Measurements from ENCODE around the gene TIGD4. TPM values are rescaled to one million over a fixed set of nuclear protein-coding genes. Genes with fewer than 3 reads are reported as not detected.
A peak's percentile ranks its signal among the peaks of the same experiment; 100 is the strongest.

Gene TIGD4
- polyA plus RNA-seq, 1 donor = 3.0 TPM

GRCh38 chr4:152763796-152764195 lies 15.7 kb downstream of the TIGD4 start:
- Histone ChIP-seq H3K27me3 (ENCODE audit: control insufficient read depth, insufficient read depth, low read length) (no peaks in the 10 kb centered on the region), H3K4me3 (ENCODE audit: low read length) (no peak overlapping the region), H3K36me3 (ENCODE audit: control insufficient read depth, insufficient read depth, low read length) (no peaks in the 10 kb centered on the region), H3K9me3 (ENCODE audit: control insufficient read depth, low read depth, low read length) (peaks cover 10% of the 10 kb centered on the region), H3K4me1 (ENCODE audit: control insufficient read depth, insufficient read depth, low read length) (no peaks in the 10 kb centered on the region), H3K27ac (ENCODE audit: low read length) (no peak overlapping the region)
- no peak for DNase-seq
- 100% methylated on average over 1 of the region's 1 CpG for WGBS (ENCODE audit: insufficient coverage, low lambda C conversion rate)

- H3K4me3 ChIP-seq (ENCODE audit: low read length) = no peak overlapping the region
- no peaks in the 10 kb centered on the region for H3K27me3 ChIP-seq (ENCODE audit: control insufficient read depth, insufficient read depth, low read length)
- H3K4me1 ChIP-seq (ENCODE audit: control insufficient read depth, insufficient read depth, low read length) = no peaks in the 10 kb centered on the region
- peaks cover 4% of the 10 kb centered on the region for H3K9me3 ChIP-seq (ENCODE audit: control insufficient read depth, low read depth, low read length)
- no peaks in the 10 kb centered on the region for H3K36me3 ChIP-seq (ENCODE audit: control insufficient read depth, insufficient read depth, low read length)
- no peak for DNase-seq
- no peak overlapping the region for H3K27ac ChIP-seq (ENCODE audit: low read length)
- no CpG with 5 or more reads among the region's 9 CpGs for WGBS (ENCODE audit: insufficient coverage, low lambda C conversion rate)
Observed at GRCh38 chr4:152748619-152749018, 30.9 kb downstream of the TIGD4 start.

GRCh38 chr4:152747444-152747843 lies 32.1 kb downstream of the TIGD4 start:
- Histone ChIP-seq H3K4me3 (ENCODE audit: low read length) (no peak overlapping the region), H3K36me3 (ENCODE audit: control insufficient read depth, insufficient read depth, low read length) (no peaks in the 10 kb centered on the region), H3K27me3 (ENCODE audit: control insufficient read depth, insufficient read depth, low read length) (no peaks in the 10 kb centered on the region), H3K9me3 (ENCODE audit: control insufficient read depth, low read depth, low read length) (peaks cover 4% of the 10 kb centered on the region), H3K4me1 (ENCODE audit: control insufficient read depth, insufficient read depth, low read length) (no peaks in the 10 kb centered on the region), H3K27ac (ENCODE audit: low read length) (no peak overlapping the region)
- WGBS (ENCODE audit: insufficient coverage, low lambda C conversion rate) = 69% methylated on average over 2 of the region's 2 CpGs
- no peak for DNase-seq

GRCh38 chr4:152738827-152739226 lies 40.7 kb downstream of the TIGD4 start:
- no peaks in the 10 kb centered on the region for H3K9me3 ChIP-seq (ENCODE audit: control insufficient read depth, low read depth, low read length)
- H3K27ac ChIP-seq (ENCODE audit: low read length) = peak overlapping the region; percentile 14
- H3K4me3 ChIP-seq (ENCODE audit: low read length) = no peak overlapping the region
- WGBS (ENCODE audit: insufficient coverage, low lambda C conversion rate) = 19% methylated on average over 3 of the region's 3 CpGs
- peak; percentile 33 to 77 for DNase-seq
- no peaks in the 10 kb centered on the region for H3K27me3 ChIP-seq (ENCODE audit: control insufficient read depth, insufficient read depth, low read length)
- H3K36me3 ChIP-seq (ENCODE audit: control insufficient read depth, insufficient read depth, low read length) = no peaks in the 10 kb centered on the region
- peaks cover 7% of the 10 kb centered on the region for H3K4me1 ChIP-seq (ENCODE audit: control insufficient read depth, insufficient read depth, low read length)

GRCh38 chr4:152735906-152736305 lies 43.6 kb downstream of the TIGD4 start:
- DNase-seq = no peak
- H3K4me1 ChIP-seq (ENCODE audit: control insufficient read depth, insufficient read depth, low read length) = peaks cover 7% of the 10 kb centered on the region
- H3K27me3 ChIP-seq (ENCODE audit: control insufficient read depth, insufficient read depth, low read length) = no peaks in the 10 kb centered on the region
- H3K36me3 ChIP-seq (ENCODE audit: control insufficient read depth, insufficient read depth, low read length) = no peaks in the 10 kb centered on the region
- H3K9me3 ChIP-seq (ENCODE audit: control insufficient read depth, low read depth, low read length) = no peaks in the 10 kb centered on the region
- H3K4me3 ChIP-seq (ENCODE audit: low read length) = no peak overlapping the region
- WGBS (ENCODE audit: insufficient coverage, low lambda C conversion rate) = no CpG with 5 or more reads among the region's 3 CpGs
- no peak overlapping the region for H3K27ac ChIP-seq (ENCODE audit: low read length)

- Histone ChIP-seq H3K4me1 (ENCODE audit: control insufficient read depth, insufficient read depth, low read length) (peaks cover 7% of the 10 kb centered on the region), H3K27me3 (ENCODE audit: control insufficient read depth, insufficient read depth, low read length) (no peaks in the 10 kb centered on the region), H3K9me3 (ENCODE audit: control insufficient read depth, low read depth, low read length) (no peaks in the 10 kb centered on the region), H3K4me3 (ENCODE audit: low read length) (no peak overlapping the region), H3K27ac (ENCODE audit: low read length) (no peak overlapping the region), H3K36me3 (ENCODE audit: control insufficient read depth, insufficient read depth, low read length) (no peaks in the 10 kb centered on the region)
- DNase-seq = peak; percentile 9 to 41
- WGBS (ENCODE audit: insufficient coverage, low lambda C conversion rate) = 0% methylated on average over 1 of the region's 2 CpGs
Observed at GRCh38 chr4:152735396-152735859, 44.1 kb downstream of the TIGD4 start.

- Histone ChIP-seq H3K27me3 (ENCODE audit: control insufficient read depth, insufficient read depth, low read length) (no peaks in the 10 kb centered on the region), H3K36me3 (ENCODE audit: control insufficient read depth, insufficient read depth, low read length) (no peaks in the 10 kb centered on the region), H3K27ac (ENCODE audit: low read length) (no peak overlapping the region), H3K4me3 (ENCODE audit: low read length) (no peak overlapping the region), H3K9me3 (ENCODE audit: control insufficient read depth, low read depth, low read length) (no peaks in the 10 kb centered on the region), H3K4me1 (ENCODE audit: control insufficient read depth, insufficient read depth, low read length) (peaks cover 7% of the 10 kb centered on the region)
- no CpG with 5 or more reads among the region's 3 CpGs for WGBS (ENCODE audit: insufficient coverage, low lambda C conversion rate)
- no peak for DNase-seq
Observed at GRCh38 chr4:152734699-152735050, 44.9 kb downstream of the TIGD4 start.

- H3K36me3 ChIP-seq (ENCODE audit: control insufficient read depth, insufficient read depth, low read length) = no peaks in the 10 kb centered on the region
- H3K4me1 ChIP-seq (ENCODE audit: control insufficient read depth, insufficient read depth, low read length) = peaks cover 7% of the 10 kb centered on the region
- no peaks in the 10 kb centered on the region for H3K9me3 ChIP-seq (ENCODE audit: control insufficient read depth, low read depth, low read length)
- H3K27me3 ChIP-seq (ENCODE audit: control insufficient read depth, insufficient read depth, low read length) = no peaks in the 10 kb centered on the region
- DNase-seq = no peak
- no peak overlapping the region for H3K27ac ChIP-seq (ENCODE audit: low read length)
- H3K4me3 ChIP-seq (ENCODE audit: low read length) = no peak overlapping the region
- WGBS (ENCODE audit: insufficient coverage, low lambda C conversion rate) = 90% methylated on average over 2 of the region's 5 CpGs
Observed at GRCh38 chr4:152734015-152734698, 45.4 kb downstream of the TIGD4 start.

GRCh38 chr4:152731997-152732396 lies 47.5 kb downstream of the TIGD4 start:
- DNase-seq = no peak
- no peaks in the 10 kb centered on the region for H3K36me3 ChIP-seq (ENCODE audit: control insufficient read depth, insufficient read depth, low read length)
- H3K4me1 ChIP-seq (ENCODE audit: control insufficient read depth, insufficient read depth, low read length) = no peaks in the 10 kb centered on the region
- WGBS (ENCODE audit: insufficient coverage, low lambda C conversion rate) = 100% methylated on average over 2 of the region's 2 CpGs
- H3K27me3 ChIP-seq (ENCODE audit: control insufficient read depth, insufficient read depth, low read length) = no peaks in the 10 kb centered on the region
- H3K4me3 ChIP-seq (ENCODE audit: low read length) = no peak overlapping the region
- H3K9me3 ChIP-seq (ENCODE audit: control insufficient read depth, low read depth, low read length) = no peaks in the 10 kb centered on the region
- no peak overlapping the region for H3K27ac ChIP-seq (ENCODE audit: low read length)

GRCh38 chr4:152729466-152729865 lies 50.1 kb downstream of the TIGD4 start:
- Histone ChIP-seq H3K36me3 (ENCODE audit: control insufficient read depth, insufficient read depth, low read length) (no peaks in the 10 kb centered on the region), H3K4me1 (ENCODE audit: control insufficient read depth, insufficient read depth, low read length) (no peaks in the 10 kb centered on the region), H3K4me3 (ENCODE audit: low read length) (no peak overlapping the region), H3K27ac (ENCODE audit: low read length) (no peak overlapping the region), H3K9me3 (ENCODE audit: control insufficient read depth, low read depth, low read length) (no peaks in the 10 kb centered on the region), H3K27me3 (ENCODE audit: control insufficient read depth, insufficient read depth, low read length) (no peaks in the 10 kb centered on the region)
- no peak for DNase-seq
- 40% methylated on average over 2 of the region's 2 CpGs for WGBS (ENCODE audit: insufficient coverage, low lambda C conversion rate)

- DNase-seq = no peak
- Histone ChIP-seq H3K4me1 (ENCODE audit: control insufficient read depth, insufficient read depth, low read length) (no peaks in the 10 kb centered on the region), H3K27me3 (ENCODE audit: control insufficient read depth, insufficient read depth, low read length) (no peaks in the 10 kb centered on the region), H3K9me3 (ENCODE audit: control insufficient read depth, low read depth, low read length) (no peaks in the 10 kb centered on the region), H3K27ac (ENCODE audit: low read length) (no peak overlapping the region), H3K36me3 (ENCODE audit: control insufficient read depth, insufficient read depth, low read length) (no peaks in the 10 kb centered on the region), H3K4me3 (ENCODE audit: low read length) (no peak overlapping the region)
- 80% methylated on average over 1 of the region's 1 CpG for WGBS (ENCODE audit: insufficient coverage, low lambda C conversion rate)
Observed at GRCh38 chr4:152728343-152728742, 51.2 kb downstream of the TIGD4 start.

Measured in large intestine (tissue), 3 donors.